ENCODE data around the gene PTPRM. TPM values are rescaled to one million over a fixed set of nuclear protein-coding genes. Genes with fewer than 3 reads are reported as not detected.

Gene PTPRM
- total and polyA plus RNA-seq, 9 donors = 45.6 to 82.0 (median 56.9) TPM

DNA sequence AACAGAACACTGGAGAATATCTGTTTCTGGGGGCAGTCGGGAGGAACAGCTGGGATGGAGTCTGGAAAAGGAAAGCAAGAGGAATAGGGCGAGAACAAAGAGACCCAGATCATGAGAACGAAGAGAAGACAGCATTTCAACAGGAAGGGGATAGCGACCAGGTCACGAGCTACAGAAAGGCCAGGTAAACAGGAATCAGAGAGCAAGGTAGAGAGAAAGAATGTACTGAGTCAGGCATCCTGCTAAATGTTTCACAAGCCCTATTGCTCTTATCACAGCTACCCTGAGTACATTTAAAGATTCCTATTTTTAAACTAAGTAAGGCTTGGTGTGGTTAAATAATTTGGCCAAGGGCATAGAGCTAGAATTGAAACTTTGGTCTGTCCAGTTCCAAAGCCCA lies 787.2 kb downstream of the PTPRM start:
- WGBS, 3 donors = 73 to 80% (median 73%) methylated on average over 5 of the region's 5 CpGs
- DNase-seq = no peak
- no peaks in the 10 kb centered on the region for H3K36me3 ChIP-seq
- no peaks in the 10 kb centered on the region for H3K4me1 ChIP-seq (ENCODE audit: insufficient read depth)
- no peak for TF ChIP-seq EP300 (IDR thresholded peaks at IDR 0.05)
- TF ChIP-seq POLR2A (IDR thresholded peaks at IDR 0.05) = no peak
- TF ChIP-seq, protein P1, sequence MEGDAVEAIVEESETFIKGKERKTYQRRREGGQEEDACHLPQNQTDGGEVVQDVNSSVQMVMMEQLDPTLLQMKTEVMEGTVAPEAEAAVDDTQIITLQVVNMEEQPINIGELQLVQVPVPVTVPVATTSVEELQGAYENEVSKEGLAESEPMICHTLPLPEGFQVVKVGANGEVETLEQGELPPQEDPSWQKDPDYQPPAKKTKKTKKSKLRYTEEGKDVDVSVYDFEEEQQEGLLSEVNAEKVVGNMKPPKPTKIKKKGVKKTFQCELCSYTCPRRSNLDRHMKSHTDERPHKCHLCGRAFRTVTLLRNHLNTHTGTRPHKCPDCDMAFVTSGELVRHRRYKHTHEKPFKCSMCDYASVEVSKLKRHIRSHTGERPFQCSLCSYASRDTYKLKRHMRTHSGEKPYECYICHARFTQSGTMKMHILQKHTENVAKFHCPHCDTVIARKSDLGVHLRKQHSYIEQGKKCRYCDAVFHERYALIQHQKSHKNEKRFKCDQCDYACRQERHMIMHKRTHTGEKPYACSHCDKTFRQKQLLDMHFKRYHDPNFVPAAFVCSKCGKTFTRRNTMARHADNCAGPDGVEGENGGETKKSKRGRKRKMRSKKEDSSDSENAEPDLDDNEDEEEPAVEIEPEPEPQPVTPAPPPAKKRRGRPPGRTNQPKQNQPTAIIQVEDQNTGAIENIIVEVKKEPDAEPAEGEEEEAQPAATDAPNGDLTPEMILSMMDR (IDR thresholded peaks at IDR 0.05) = no peak
- intact Hi-C loops (cut with DNase I) = no loop called here
- H3K9me3 ChIP-seq = no peaks in the 10 kb centered on the region
- H3K27ac ChIP-seq = no peak overlapping the region
- no peaks in the 10 kb centered on the region for H3K27me3 ChIP-seq
- no peak overlapping the region for H3K4me3 ChIP-seq

DNA sequence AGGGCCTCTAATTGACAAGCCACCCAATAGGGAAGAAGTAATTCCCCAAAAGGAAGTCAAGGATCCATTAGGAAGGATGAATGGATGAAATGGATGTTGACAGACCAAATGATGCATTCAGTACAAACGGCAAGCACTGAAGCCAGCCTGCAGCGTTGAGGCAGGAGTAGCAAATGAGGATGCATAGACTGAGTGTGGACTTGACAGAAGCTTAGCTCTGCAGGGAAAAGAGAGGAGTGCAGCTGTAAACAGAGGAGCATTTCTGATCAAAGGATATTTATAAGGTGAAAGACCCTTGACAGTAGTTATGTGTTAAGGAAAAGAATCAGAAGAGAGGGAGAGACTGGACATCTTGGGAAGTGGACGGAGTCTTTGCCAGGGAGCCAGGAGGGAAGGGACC lies 788.9 kb downstream of the PTPRM start:
- TF ChIP-seq, protein P1 (IDR thresholded peaks at IDR 0.05) = no peak
- no peak for TF ChIP-seq POLR2A (IDR thresholded peaks at IDR 0.05)
- no peaks in the 10 kb centered on the region for H3K36me3 ChIP-seq
- no peaks in the 10 kb centered on the region for H3K4me1 ChIP-seq (ENCODE audit: insufficient read depth)
- intact Hi-C loops (cut with DNase I) = no loop called here
- H3K27me3 ChIP-seq = no peaks in the 10 kb centered on the region
- DNase-seq = no peak
- 77 to 92% (median 84%) methylated on average over 3 of the region's 3 CpGs for WGBS, 3 donors
- H3K9me3 ChIP-seq = no peaks in the 10 kb centered on the region
- no peak overlapping the region for H3K4me3 ChIP-seq
- H3K27ac ChIP-seq = no peak overlapping the region

DNA sequence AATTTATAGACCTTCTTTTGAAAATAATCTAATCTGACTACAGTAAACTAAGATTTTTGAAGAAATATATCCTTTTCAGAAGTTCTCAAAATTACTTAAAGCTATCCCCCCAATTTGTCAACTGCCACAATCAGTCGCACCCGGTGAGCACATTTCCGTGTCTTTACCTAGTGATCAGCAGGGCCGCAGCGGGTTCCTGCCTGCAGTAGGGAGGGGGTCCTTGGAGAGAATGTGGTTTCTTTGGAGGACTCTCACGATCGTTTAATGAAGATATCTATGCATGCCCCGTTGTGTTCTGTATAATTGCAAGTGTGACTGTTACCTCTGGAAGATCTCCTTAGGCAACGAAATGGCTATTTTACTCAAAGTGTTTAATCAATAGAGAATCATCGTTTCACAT lies 790.2 kb downstream of the PTPRM start:
- no peaks in the 10 kb centered on the region for H3K4me1 ChIP-seq (ENCODE audit: insufficient read depth)

DNA sequence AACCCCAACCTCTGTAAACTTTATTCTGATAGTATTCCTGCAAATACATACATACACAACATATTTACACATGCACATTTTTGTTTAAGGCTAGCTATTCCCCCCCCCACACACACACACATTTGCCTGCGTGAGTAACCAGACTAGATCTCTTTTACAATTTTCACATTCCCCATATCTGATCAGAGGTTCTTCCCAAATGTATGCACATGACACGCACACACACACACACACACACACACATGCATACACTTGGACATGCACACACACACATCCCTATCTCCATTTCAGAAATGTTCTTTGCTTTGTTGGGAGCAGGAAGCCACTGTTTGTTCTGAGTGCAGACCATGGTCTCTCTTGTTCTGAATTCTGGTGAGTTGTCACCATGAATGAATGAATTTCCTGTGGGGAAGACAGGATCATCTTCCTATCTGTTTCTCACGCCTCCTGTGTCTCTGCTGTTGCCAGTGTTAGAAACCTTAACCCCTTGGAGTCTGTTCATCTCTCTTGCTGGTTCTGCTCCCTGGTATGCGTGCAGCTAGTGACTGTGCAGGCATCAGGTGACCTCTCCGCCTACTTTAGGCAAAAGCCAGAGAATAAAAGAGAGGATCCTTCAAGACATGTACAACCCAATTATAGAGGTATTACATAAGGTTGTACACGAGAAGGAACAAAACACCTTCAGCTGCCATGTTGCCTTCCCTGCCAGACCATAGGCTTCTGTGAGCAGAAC lies 791.1 kb downstream of the PTPRM start:
- WGBS, 3 donors = 82 to 88% (median 85%) methylated on average over 6 of the region's 6 CpGs
- Histone ChIP-seq H3K27me3 (no peaks in the 10 kb centered on the region), H3K27ac (no peak overlapping the region), H3K36me3 (no peaks in the 10 kb centered on the region), H3K4me3 (no peak overlapping the region), H3K9me3 (no peaks in the 10 kb centered on the region), H3K4me1 (ENCODE audit: insufficient read depth) (no peaks in the 10 kb centered on the region)
- intact Hi-C loops (cut with DNase I) = no loop called here
- TF ChIP-seq, protein P1 (IDR thresholded peaks at IDR 0.05) = no peak
- TF ChIP-seq EP300 (IDR thresholded peaks at IDR 0.05) (no peak), POLR2A (IDR thresholded peaks at IDR 0.05) (no peak)
- no peak for DNase-seq

More for the DNA sequence above, 790.2 kb downstream of the PTPRM start:
- H3K27me3 ChIP-seq = no peaks in the 10 kb centered on the region
- 83 to 86% (median 85%) methylated on average over 10 of the region's 10 CpGs for WGBS, 3 donors
- TF ChIP-seq POLR2A (IDR thresholded peaks at IDR 0.05) (no peak), EP300 (IDR thresholded peaks at IDR 0.05) (no peak)
- TF ChIP-seq, protein P1 (IDR thresholded peaks at IDR 0.05) = no peak
- H3K27ac ChIP-seq = no peak overlapping the region
- intact Hi-C loops (cut with DNase I) = no loop called here
- DNase-seq = no peak
- no peaks in the 10 kb centered on the region for H3K9me3 ChIP-seq
- no peaks in the 10 kb centered on the region for H3K36me3 ChIP-seq
- H3K4me3 ChIP-seq = no peak overlapping the region

Data from ovary (tissue), 9 donors.